SK-N-MC (cell line): ENCODE results near the gene TTLL5.
"Not testable (repeated sequence)": the region's sequence is repeated elsewhere in the genome, so short reads cannot be mapped to it uniquely, and the experiment has no call there.

Source experiments
- DNase-seq: peaks from one replicate; pipeline ENCODE4 v3.0.0-alpha.2; 2011; ENCODE audit warnings: low read depth, low spot score
- H3K27ac ChIP-seq: fragments of 200-600 bp; sonication (generic); 2 replicates; pipeline ENCODE4 v1.5.1; 2016; ENCODE audit warnings: mixed run types
- H3K36me3 ChIP-seq: fragments of 200-600 bp; sonication (generic); 2 replicates; pipeline ENCODE4 v1.6.1; 2017; ENCODE audit warnings: antibody characterized with exemption, low read length, mixed read lengths; ENCODE audit not compliant: insufficient read depth
- H3K4me3 ChIP-seq: fragments of 200-600 bp; sonication (generic); 2 replicates; pipeline ENCODE4 v1.5.1; 2016
- H3K9ac ChIP-seq: fragments of 200-600 bp; sonication (generic); 2 replicates; pipeline ENCODE4 v1.8.0; 2017; ENCODE audit warnings: mixed run types, mixed read lengths; ENCODE audit not compliant: insufficient read length
- H3K9me3 ChIP-seq: fragments of 200-600 bp; sonication (generic); 2 replicates; pipeline ENCODE4 v1.6.1; 2017; ENCODE audit warnings: low read depth, mild to moderate bottlenecking, antibody characterized with exemption, low read length, moderate library complexity, mixed read lengths
- EZH2 ChIP-seq: fragments of 200-600 bp; sonication (generic); IDR thresholded peaks from one replicate; pipeline ENCODE4 v1.6.1; 2017; ENCODE audit warnings: antibody characterized with exemption
- FOXP2 ChIP-seq: optimal IDR thresholded peaks from 2 replicates; pipeline ENCODE3; 2011; ENCODE audit warnings: mild to moderate bottlenecking, moderate library complexity; ENCODE audit not compliant: insufficient read depth; ENCODE audit errors: extremely low read length, control extremely low read depth
- POLR2AphosphoS5 ChIP-seq: IDR thresholded peaks from 2 replicates; pipeline ENCODE4 v1.6.1; 2012; ENCODE audit warnings: mild to moderate bottlenecking, low read depth, low read length, borderline replicate concordance

The TTLL5 gene

DNA sequence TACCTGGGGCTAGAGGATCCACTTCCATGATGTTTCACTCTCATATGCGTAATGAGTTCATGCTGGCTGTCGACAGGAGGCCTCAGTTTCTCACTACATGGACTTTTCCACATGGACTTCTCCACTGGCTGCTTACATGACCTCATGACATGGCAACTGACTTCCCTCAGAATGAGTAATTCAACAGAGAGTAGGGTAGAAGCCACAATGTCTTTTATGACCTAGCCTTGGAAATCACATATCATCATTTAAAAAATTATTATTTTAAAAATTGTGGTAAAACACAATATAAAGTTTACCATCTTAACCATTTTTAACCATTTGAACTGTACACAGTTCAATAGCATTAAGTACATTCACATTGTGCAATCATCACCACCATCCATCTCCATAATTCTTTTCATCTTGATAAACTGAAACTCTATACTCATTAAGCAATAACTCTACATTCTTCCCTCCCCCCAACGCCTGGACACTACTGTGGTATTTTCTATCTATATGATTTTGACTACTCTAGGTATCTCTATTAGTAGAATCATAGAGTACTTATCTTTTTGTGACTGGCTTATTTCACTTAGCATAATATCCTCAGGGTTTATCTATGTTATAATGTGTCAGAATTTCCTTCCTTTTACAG, 176.2 kb downstream of the TTLL5 start:
- H3K9me3 ChIP-seq: no peaks in the 10 kb centered on the region

DNA sequence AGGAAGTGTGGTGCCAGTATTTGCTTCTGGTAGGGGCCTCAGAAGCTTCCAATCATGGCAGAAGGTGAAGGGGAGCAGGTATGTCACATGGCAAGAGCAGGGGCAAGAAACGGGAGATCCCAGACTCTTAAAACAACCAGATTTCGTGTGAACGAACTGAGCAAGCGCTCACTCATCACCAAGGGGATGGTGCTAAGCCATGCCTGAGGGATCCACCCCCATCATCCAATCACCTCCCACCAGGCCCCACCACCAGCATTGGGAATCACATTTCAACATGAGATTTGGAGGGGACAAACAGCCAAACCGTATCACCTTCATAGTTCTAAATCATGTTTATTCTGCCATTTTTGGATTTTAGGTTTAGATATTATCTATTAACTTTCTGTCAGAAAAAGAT, 179.9 kb downstream of the TTLL5 start:
- TF ChIP-seq EZH2: no peak
- TF ChIP-seq POLR2AphosphoS5: no peak
- no peak for TF ChIP-seq FOXP2
- Histone ChIP-seq H3K9me3 (no peaks in the 10 kb centered on the region), H3K9ac (no peak overlapping the region), H3K36me3 (peaks cover 4% of the 10 kb centered on the region; the same call in 1 of the 2 replicates), H3K27ac (no peak overlapping the region), H3K4me3 (no peak overlapping the region)
- DNase-seq: no peak

More for the DNA sequence above, 176.2 kb downstream of the TTLL5 start:
- Histone ChIP-seq H3K27ac (no peak overlapping the region), H3K9ac (no peak overlapping the region), H3K4me3 (no peak overlapping the region), H3K36me3 (peaks cover 18% of the 10 kb centered on the region)
- no peak for TF ChIP-seq POLR2AphosphoS5
- TF ChIP-seq EZH2: no peak
- TF ChIP-seq FOXP2: no peak
- no peak for DNase-seq

DNA sequence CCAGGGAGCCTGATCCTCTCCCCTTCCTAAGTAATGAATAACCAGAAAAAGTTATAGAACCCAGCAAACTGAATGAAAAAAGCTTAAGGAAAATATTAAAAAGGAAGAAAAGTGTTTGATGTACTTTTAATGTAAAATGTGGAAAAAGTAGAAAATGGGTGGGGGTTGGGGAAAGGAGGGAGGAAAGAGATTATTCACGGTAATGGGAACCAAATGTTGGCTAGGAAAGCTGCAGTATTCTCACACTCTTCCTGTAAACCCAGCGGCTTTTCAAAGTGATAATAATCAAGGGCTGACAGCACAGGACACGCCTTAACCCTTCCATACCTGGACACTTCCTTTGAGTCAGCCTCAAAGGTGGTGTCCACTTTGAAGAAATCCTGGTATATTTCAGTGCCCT, 181.5 kb downstream of the TTLL5 start:
- peak overlapping the region; percentile 39; the same call in 1 of the 2 replicates for H3K4me3 ChIP-seq
- DNase-seq: no peak
- peak overlapping the region; percentile 68 for H3K27ac ChIP-seq
- peak overlapping the region; percentile 32 for H3K9ac ChIP-seq
- peaks cover 4% of the 10 kb centered on the region; the same call in 1 of the 2 replicates for H3K36me3 ChIP-seq
- H3K9me3 ChIP-seq: no peaks in the 10 kb centered on the region
- TF ChIP-seq POLR2AphosphoS5 (no peak), EZH2 (no peak), FOXP2 (no peak)

DNA sequence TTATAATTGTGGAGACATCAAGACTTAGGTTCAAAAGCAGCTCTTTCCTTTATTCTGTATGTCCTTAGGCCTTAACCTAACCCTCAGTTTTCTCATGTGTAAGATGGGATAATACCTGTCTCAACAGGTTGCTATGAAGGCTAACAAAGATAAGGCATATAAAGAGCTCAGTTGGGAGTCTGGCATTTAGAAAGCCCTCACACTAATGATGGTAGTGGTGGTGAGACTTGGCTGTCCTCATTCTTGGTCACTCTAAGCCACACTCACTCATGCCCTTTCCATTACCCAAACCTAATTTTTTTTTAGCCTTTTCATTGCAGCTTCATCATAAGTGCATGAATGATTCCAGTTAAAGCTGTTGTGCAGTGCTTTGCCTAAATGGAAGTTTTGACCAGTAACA, 183.4 kb downstream of the TTLL5 start:
- no peak for DNase-seq
- Histone ChIP-seq H3K27ac (no peak overlapping the region), H3K9me3 (no peaks in the 10 kb centered on the region), H3K36me3 (peaks cover 4% of the 10 kb centered on the region; the same call in 1 of the 2 replicates), H3K4me3 (no peak overlapping the region), H3K9ac (no peak overlapping the region)
- TF ChIP-seq EZH2 (no peak), POLR2AphosphoS5 (no peak), FOXP2 (no peak)

DNA sequence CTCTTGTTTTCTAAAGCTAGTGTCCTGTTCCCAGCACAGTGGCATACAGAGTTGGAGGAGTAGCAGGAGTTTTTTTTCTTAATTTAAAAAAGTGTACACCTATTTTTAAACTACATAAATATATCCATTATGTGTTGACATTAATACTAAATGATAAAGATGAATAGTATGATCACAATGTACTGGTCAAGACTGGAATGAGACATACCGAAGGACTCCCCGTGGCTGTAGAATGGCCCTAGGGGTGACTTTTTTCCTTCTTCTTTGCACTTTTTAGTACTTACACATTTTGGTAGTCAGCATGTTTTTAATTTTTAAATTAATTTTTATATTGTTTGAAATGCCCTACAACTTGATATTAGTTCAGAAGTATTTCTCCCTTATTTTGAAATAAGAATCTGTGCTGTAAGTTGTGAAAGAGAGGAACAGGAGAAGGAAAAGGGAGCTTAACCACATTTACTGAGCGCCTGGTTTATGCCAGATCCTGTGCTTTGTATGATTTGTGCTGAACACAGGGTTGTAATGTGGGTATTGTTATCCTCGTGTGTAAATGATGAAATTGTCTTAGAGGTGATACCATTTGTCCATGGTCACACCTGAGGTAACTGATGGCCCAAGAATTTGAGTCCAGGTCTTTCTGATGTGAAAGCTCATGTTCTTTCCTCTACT, 184.2 kb downstream of the TTLL5 start:
- DNase-seq: no peak
- Histone ChIP-seq H3K36me3 (no peaks in the 10 kb centered on the region), H3K9me3 (no peaks in the 10 kb centered on the region), H3K27ac (no peak overlapping the region), H3K4me3 (no peak overlapping the region), H3K9ac (no peak overlapping the region)
- TF ChIP-seq EZH2 (no peak), POLR2AphosphoS5 (no peak), FOXP2 (no peak)

DNA sequence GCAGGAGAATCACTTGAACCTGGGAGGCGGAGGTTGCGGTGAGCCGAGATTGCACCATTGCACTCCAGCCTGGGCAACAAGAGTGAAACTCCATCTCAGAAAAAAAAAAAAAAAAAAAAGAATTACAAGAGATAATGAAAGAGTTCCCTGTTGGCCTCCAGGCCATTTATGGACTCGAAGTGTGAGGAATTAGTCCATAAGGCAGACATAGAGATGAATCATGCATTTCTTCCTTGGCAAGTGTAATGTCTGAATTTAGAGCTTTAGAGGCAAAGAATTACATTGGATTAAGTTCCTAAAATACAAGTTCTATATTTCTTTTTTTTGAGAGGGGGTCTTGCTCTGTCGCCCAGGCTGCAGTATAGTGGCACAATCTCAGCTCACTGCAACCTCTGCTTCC, 185.6 kb downstream of the TTLL5 start:
- not testable (repeated sequence) for H3K9me3 ChIP-seq, H3K27ac ChIP-seq, H3K4me3 ChIP-seq, H3K36me3 ChIP-seq, DNase-seq, H3K9ac ChIP-seq

DNA sequence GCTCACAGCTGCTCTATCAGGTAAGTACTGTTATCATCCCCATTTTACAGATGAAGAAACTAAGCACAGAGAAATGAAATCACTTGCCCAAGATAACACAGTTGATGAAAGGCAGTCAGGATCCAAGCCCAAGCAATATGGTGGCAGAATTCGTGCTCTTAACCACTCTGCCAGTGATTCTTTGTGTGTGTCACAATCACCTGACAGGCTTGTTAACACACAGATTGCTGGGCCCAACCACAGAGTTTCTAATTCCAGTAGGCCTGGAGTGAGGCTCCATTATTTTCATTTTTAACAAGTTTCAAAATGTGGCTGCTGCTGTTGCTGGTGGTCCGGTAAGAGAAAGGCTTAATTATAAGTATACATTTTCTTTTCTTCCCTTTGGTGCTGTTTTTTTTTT, 186.5 kb downstream of the TTLL5 start:
- Histone ChIP-seq H3K9me3 (no peaks in the 10 kb centered on the region), H3K27ac (no peak overlapping the region), H3K4me3 (no peak overlapping the region), H3K36me3 (no peaks in the 10 kb centered on the region), H3K9ac (no peak overlapping the region)
- TF ChIP-seq POLR2AphosphoS5: no peak
- no peak for TF ChIP-seq FOXP2
- TF ChIP-seq EZH2: no peak
- DNase-seq: no peak

DNA sequence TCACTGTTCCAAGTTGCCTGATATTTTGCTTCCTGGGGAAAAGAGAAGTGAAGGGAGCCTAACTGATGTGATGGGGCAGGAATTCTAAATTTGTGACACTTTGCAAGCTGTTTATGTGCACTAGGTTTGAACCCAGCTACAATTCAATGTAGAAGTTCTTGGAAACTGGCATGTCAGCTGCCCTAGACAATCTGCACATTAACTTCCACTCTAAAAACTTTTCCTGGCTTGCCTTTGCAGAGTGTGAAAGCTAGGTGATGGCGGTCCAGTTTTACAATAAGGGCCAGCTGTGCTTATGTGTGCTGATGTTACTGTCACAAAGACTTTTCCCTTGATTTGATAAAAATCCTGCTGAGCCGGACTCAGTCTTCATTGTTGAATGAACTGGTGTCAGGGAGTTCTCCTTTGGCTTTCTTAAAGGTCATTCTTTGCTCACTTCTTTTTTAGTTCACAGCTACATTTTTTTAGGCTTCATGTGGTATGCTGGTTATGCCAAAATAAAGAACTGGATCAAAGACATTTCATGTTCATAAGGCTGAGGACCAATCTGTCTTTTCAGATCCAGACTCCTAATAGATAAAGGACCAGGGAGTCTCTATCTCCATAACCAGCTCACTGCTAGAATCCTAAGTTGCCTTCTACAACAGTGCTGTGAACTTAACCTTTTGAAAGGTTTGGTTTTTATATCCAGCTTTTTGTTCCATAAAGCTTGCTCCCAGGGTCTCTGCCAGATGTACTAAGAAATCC, 187.3 kb downstream of the TTLL5 start:
- no peak overlapping the region for H3K9ac ChIP-seq
- no peaks in the 10 kb centered on the region for H3K9me3 ChIP-seq
- H3K4me3 ChIP-seq: no peak overlapping the region
- H3K36me3 ChIP-seq: no peaks in the 10 kb centered on the region
- TF ChIP-seq POLR2AphosphoS5 (no peak), EZH2 (no peak), FOXP2 (no peak)
- H3K27ac ChIP-seq: no peak overlapping the region
- no peak for DNase-seq

DNA sequence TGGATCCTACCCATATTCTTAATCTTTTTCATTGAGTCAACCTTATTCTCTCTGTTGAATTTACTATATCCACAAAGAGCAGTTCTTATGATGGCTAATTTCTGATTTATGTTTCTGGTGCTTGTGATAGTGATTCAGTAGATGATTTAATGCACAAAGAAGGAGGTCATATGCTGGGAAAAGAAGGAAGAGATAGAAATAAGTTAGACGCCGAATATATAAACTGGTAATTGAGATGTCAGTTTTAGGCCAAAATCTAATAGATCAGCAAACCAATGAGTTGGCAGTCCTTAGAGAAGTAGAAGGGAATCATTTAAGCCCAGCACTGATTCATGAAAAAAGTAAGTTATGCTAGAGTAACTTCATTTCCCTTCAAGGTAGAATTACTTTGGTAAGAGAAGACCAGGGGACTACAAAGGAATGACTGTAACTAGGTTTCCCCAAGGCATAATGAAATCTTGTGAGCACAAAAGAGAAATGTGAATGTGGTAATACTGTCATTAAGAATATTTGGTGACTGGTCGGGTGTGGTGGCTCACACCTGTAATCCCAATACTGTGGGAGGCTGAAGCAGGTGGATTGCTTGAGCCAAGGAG, 188.4 kb downstream of the TTLL5 start:
- Histone ChIP-seq H3K4me3 (no peak overlapping the region), H3K36me3 (no peaks in the 10 kb centered on the region), H3K9ac (no peak overlapping the region), H3K27ac (no peak overlapping the region), H3K9me3 (no peaks in the 10 kb centered on the region)
- TF ChIP-seq EZH2: no peak
- TF ChIP-seq POLR2AphosphoS5: no peak
- TF ChIP-seq FOXP2: no peak
- no peak for DNase-seq
